NCI-H524 (cell line): ENCODE measurements around the gene APC2.
"Not testable (repeated sequence)": the region's sequence is repeated elsewhere in the genome, so short reads cannot be mapped to it uniquely, and the experiment has no call there.

Experiments used
- DNase-seq, 2 experiments: peaks; one replicate each; lab custom pipeline; 2025; lab: John Stamatoyannopoulos, UW

Gene APC2

DNA sequence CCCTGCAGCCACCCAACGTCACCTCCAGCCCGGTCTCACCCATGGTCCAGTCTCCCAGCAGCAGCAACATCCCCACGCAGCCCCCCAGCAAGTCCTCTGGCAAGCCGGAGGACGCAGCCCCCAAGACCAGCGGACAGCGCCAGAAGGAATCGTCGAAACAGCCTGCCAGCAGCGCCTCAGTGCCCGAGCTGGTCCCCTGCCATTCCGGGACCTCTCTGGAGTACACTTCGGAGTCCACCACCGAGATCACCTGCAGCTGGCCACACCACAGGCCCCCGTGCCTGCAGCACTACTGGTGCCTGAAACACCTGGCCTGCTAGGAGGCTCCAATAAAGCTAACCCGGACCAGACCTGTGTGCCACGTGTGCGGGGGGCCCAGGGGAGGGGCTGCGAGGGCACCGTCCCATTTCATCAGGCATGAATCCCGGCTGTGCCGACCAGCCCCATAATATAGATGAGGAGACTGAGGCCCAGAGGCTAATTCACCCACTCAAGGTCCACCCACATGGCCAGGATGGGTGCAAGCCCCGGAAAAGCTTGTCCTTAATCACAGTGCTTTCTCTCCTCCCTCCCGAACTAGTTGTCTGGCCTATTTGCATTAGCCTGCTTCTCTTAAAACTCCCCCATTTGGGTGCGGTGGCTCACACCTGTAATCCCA, 47.8 kb downstream of the APC2 start:
- DNase-seq = no peak

DNA sequence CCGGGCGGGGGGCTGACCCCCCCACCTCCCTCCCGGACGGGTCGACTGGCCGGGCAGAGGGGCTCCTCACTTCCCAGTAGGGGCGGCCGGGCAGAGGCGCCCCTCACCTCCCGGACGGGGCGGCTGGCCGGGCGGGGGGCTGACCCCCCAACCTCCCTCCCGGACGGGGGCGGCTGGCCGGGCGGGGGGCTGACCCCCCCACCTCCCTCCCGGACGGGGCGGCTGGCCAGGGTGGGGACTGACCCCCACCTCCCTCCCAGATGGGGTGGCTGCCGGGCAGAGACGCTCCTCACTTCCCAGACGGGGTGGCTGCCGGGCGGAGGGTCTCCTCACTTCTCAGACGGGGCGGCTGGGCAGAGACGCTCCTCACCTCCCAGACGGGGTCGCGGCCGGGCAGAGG, 49.3 kb downstream of the APC2 start:
- DNase-seq = not testable (repeated sequence)

DNA sequence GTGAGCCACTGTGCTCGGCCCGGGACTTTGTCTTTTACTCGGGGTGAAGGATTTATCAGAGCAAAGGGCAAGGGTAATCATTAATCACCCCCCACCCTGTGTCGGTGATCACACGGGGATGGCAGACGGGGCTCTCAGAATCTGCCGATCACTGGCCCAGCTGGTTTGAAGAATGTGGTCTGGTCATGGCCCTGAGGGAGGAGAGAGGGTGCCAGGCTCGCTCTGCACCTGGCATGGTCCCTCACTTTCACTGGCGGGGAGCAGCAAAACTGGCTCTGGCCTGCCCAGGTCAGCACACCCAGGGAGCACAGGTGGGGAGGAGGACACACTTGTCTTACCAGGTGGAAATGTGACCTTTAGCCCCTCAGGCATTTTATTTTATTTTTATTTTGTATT, 51.3 kb downstream of the APC2 start:
- no peak for DNase-seq

DNA sequence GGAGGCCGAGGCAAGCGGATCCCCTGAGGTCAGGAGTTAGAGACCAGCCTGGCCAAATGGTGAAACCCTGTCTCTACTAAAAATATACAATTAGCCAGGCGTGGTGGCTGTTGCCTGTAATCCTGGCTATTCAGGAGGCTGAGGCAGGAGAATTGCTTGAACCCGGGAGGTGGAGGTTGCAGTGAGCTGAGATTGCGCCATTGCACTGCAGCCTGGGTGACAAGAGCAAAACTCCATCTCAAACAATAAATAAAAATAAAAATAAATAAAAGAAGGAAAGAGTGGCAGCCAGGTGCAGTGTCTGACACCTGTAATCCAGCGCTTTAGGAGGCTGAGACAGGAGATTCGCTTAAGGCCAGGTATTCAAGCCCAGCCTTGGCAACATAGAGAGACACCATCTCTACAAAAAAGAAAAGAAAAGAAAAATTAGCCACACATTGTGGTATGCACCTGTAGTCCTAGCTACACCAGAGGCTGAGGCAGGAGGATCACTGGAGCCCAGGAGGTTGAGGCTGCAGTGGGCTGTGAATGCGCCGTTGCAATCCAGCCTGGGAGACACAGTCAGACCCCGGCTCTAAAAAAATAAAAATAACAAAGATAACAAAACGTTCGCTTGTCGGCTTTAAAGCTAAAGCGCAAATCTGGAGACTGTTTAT, 52.6 kb downstream of the APC2 start:
- DNase-seq = no peak

GRCh38 chr19:1503089-1503924, 53.4 kb downstream of the APC2 start:
- peak in 1 of 2 experiments; percentile 40 for DNase-seq

- DNase-seq = no peak
These were observed 54.2 kb downstream of the APC2 start for GRCh38 chr19:1503925-1504773.

- DNase-seq = no peak
These were observed 55.1 kb downstream of the APC2 start for GRCh38 chr19:1505012-1505411.

DNA sequence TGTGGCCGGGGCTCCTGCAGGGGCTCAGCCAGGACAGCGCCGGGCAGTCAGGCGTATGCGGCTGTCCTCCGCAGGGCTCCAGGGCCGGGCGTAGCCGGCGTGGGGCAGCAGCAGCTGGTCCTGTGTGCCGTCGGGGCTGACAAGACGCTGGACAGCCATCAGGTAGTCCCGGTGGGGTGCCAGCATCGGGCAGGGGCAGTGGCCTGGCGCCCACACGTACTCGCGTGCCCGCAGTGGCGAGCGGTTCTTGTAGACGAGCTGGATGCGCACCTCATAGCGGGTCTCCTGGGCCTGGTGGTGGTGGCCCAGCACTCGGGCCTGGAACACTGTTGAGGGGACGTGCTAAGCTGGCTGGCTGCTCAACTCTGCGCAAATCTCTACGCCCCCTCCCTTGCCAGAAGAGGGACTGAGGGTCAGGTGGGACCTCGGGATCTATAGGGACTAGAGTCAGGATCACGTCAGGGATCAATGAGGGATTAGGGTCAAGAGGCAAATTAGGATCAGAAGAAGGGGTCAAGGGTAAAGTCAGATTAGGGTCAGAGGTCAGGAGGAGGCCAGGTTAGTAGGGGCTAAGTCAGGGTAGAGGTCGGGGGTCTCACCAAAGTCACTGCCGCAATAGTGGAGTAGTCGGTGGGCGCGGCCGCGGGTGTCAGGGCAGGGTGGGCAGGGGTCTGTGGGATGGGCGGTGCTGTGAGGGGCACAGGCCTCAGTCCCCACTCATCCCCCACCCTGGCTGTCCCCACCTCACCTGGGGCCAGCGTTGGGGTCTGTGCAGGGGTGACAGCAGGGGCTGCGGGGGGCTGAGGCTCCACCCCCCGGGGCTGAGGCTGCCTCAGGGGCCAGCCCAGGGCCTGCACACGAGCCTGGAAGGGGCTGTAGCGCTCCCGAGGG, 56.3 kb downstream of the APC2 start:
- DNase-seq = no peak

- DNase-seq = no peak
These were observed 57.3 kb downstream of the APC2 start for GRCh38 chr19:1507192-1507660.

DNA sequence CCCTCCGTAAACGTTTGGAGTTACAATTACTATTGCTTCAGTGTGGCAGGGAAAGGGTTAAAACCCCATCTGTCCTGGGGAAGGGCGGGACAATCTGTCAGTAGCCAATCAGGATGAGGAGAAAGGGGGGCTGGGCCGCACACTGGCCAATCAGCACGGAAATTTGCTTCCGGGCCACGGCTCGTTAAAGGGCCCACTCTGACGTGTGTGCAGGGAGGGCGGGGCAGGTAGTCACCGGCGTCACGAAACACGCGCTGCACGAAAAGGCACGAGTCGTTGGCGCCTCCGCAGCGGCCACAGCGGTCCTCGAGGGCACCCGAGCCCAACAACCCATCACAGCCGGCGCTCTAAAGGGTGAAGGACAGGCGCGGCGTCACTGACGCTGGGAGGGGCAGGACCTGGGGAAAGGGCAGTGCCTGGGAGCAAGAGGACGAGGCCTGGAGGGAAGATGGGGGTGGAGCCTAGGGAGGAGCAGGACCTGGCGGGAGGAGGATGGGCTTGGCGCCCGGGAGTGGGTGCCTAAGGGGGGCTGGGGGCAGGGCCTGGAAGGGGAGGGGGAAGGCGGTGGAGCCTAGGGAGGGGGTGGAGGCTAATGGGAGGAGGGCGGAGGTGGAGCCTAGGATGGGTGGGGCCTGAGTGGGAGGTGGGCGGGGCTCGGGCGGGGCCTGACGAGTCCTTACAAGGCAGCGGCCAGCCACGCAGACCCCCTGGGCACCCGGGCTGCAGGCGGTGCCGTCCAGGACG, 58.0 kb downstream of the APC2 start:
- DNase-seq = peak; percentile 91 to 95

- no peak for DNase-seq
These were observed 58.6 kb downstream of the APC2 start for GRCh38 chr19:1508507-1508856.

- DNase-seq = no peak
These were observed 59.9 kb downstream of the APC2 start for GRCh38 chr19:1509602-1510441.

GRCh38 chr19:1510442-1510806, 60.5 kb downstream of the APC2 start:
- DNase-seq = no peak

DNA sequence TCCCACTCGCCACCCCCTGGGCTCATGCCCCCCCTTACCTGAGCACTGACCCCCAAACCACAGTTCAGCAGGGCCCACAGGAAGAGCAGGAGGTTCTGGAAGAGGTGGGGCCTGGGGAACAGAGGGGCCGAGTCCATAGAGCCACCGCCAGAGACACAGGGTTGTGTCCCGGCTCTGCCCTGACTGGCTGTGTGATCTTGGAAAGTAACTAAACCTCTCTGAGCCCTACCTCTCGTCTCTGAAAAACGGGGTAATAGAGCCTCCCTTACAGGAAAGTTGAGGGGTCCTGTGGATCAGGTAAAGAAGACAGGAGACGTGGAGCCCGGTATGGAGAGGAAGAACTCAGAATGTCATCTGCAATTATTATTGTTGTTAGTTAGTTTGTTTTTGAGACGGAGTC, 60.9 kb downstream of the APC2 start:
- DNase-seq = no peak

DNA sequence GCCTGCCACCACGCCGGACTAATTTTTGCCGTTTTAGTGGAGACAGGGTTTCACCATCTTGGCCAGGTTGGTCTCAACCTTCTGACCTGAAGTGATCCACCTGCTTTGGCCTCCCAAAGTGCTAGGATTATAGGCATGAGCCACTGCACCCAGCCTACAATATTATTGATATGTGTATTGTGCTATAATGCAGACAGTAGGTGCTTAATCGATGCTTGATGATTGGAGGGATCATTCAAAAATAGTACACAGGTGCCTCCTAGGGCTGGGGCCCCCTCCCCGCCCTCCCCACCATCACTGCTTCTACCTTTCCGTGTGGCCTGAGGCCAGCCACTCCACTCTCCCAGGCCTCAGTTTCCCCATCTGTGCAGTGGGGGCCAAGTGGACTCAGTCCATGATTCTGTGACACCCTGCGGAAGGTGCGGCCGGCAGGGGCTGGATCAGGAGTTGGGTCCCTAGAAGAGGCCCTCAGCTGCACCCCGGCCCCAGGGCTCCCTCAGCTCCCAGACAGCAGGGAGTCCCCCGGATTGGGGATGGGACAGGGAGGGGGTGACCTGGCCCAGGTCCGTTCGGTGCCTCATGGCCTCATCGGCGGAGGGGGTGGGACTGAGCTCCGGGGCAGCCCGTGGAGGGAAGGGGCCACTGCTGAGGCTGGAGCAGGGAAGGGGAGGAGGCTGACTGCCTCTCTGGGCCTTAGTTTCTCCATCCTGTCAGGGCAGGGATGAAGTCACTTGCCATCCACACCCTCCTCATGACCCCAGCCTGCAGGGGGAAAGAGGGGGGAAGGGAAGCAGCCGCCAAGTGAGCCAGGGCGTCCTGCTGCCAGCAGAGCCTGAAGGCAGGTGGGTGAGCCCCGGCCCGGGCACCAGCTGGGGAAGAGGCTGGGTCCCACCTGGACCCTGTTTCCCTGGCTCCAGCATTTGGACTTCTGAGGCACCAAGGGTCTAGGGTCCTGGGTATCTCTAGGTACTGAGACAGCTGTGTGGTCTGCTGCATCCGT, 61.7 kb downstream of the APC2 start:
- DNase-seq = no peak

DNA sequence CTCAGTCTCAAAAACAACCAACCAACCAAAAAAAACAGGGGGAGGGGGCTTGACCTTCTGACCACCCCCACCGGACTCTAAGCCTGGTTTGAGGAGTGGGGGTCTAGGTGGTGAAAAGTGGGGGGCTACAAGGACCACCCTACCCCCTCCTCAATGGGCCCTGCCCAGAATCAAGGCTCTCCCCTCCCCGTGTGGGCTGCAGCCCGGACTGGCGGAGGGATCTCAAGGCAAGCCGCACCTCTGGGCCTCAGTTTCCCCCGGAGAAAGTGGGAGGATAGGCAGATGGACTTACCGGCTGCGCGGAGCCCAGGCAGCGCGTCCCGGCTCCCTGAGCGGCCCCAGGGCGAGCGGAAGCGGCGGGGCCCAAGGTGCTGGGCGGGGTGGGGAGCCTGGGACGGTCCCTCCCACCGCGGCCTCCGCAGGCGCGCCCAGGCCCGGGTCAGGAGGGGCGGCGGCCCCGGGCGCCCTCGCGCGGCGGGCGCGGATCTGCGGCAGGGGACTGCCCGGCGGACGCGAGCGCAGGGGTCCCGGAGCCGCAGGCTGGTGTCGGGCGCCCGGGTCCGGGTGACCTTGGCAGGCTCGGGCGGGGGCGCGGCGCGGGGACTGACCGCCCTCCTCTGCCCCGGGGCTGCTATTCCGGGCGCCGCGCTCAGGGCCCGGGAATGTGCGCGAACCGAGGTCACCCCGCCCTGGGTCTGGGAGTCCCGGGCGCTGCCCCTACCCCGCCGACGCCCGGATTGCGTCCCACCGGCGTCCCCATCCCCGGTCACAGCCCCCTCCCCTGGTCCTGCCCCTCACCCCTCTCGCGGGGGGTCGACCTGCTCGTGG, 63.0 kb downstream of the APC2 start, which contains the start of gene ADAMTSL5:
TSS of gene ADAMTSL5 (minus strand) at position 349 of the 828 bp plus-strand sequence. CDS start 2,076 bp downstream, outside the sequence.
- DNase-seq = no peak
